Measurements from ENCODE around the gene SOX18. TPM values are rescaled to one million over a fixed set of nuclear protein-coding genes. Genes with fewer than 3 reads are reported as not detected.

SOX18 gene
- total RNA-seq, 1 donor from 2014 or later, result not detected

DNA sequence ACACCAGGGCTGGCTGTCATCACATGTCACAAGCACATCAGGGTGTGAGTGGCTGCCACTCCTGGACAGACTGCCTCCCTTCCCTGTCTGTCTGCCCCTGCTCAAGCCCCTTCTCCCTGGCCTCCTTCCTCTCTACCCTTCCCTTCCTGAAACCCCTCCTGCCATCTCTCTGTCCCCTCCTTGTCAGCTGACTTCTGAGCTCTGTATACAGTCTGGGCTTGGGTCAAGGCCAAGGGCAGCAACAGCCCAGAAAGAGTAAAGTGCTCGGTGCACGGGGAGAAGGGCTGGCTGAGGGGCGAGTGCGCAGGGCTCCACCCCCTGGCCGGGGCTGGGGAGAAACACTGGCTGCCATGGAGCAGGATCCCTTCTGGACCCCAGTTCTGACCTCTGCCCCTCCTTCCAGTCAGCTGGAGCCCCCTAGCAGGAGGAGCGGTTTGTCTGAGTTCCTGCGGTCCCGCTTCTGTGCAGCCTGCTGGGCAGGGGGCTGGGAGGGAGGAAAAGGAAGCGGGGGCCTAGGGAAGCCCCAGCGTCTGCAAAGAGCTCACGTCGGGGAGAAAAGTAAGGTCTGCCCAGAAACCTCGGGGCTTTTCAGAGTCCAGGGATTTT lies 32.8 kb upstream of the SOX18 start:
- Mint-ChIP-seq H3K27ac (no peak overlapping the region), H3K4me3 (peak overlapping the region; percentile 73), H3K9me3 (peaks cover 9% of the 10 kb centered on the region), H3K27me3 (ENCODE audit: insufficient read depth, low read depth) (peaks cover 22% of the 10 kb centered on the region), H3K36me3 (no peaks in the 10 kb centered on the region), H3K4me1 (peaks cover 41% of the 10 kb centered on the region)
- H3K27me3 ChIP-seq, result peaks cover 78% of the 10 kb centered on the region
- H3F3A ChIP-seq (ENCODE audit: low read depth), result peaks cover 55% of the 10 kb centered on the region
- H4K20me1 ChIP-seq (ENCODE audit: low read depth), result peaks cover 19% of the 10 kb centered on the region
- peak; percentile 56 for DNase-seq (ENCODE audit: low spot score)
- no peak overlapping the region for H2AFZ ChIP-seq (replicated peaks)
- peak overlapping the region; percentile 97 for H3K4me2 ChIP-seq
- no peak overlapping the region for H3K9ac ChIP-seq
- no peaks in the 10 kb centered on the region for H3K79me2 ChIP-seq (ENCODE audit: low read depth)
- H3K4me3 ChIP-seq, result no peak overlapping the region
- H3K36me3 ChIP-seq, result no peaks in the 10 kb centered on the region
- H3K9me3 ChIP-seq (ENCODE audit: low read depth), result no peaks in the 10 kb centered on the region
- no peak overlapping the region for H3K27ac ChIP-seq
- TF ChIP-seq, protein P1, sequence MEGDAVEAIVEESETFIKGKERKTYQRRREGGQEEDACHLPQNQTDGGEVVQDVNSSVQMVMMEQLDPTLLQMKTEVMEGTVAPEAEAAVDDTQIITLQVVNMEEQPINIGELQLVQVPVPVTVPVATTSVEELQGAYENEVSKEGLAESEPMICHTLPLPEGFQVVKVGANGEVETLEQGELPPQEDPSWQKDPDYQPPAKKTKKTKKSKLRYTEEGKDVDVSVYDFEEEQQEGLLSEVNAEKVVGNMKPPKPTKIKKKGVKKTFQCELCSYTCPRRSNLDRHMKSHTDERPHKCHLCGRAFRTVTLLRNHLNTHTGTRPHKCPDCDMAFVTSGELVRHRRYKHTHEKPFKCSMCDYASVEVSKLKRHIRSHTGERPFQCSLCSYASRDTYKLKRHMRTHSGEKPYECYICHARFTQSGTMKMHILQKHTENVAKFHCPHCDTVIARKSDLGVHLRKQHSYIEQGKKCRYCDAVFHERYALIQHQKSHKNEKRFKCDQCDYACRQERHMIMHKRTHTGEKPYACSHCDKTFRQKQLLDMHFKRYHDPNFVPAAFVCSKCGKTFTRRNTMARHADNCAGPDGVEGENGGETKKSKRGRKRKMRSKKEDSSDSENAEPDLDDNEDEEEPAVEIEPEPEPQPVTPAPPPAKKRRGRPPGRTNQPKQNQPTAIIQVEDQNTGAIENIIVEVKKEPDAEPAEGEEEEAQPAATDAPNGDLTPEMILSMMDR (IDR thresholded peaks at IDR 0.05), result no peak
- peak; percentile 34 for TF ChIP-seq EZH2phosphoT487 (IDR thresholded peaks at IDR 0.05)
- peak; percentile 48 for TF ChIP-seq EZH2 (IDR thresholded peaks at IDR 0.05)
- H3K4me1 ChIP-seq, result peaks cover 27% of the 10 kb centered on the region

DNA sequence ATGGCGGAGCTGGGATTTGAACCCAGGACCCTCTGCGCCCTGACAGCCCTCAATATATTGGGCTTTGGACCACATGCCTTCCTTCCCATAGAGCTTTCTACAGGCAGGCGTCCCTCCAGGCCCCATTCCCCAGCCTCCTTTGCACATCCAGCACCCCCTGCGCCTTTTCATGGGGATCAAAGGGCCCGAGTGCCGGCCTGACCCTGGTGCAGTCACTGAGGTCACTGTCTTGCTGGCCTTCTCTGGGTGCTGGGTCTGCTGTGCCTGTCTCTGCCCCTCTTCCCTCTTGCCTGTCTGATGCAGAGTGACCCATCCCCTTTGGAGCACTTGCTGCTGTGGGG lies 32.2 kb upstream of the SOX18 start:
- Histone ChIP-seq H3F3A (ENCODE audit: low read depth) (peaks cover 55% of the 10 kb centered on the region), H3K4me3 (no peak overlapping the region), H2AFZ (replicated peaks) (no peak overlapping the region), H3K27me3 (peaks cover 75% of the 10 kb centered on the region), H3K79me2 (ENCODE audit: low read depth) (no peaks in the 10 kb centered on the region), H3K27ac (no peak overlapping the region), H3K9ac (no peak overlapping the region), H3K9me3 (ENCODE audit: low read depth) (no peaks in the 10 kb centered on the region), H4K20me1 (ENCODE audit: low read depth) (peaks cover 19% of the 10 kb centered on the region), H3K36me3 (no peaks in the 10 kb centered on the region), H3K4me1 (peaks cover 27% of the 10 kb centered on the region), H3K4me2 (no peak overlapping the region)
- TF ChIP-seq, protein P1 (IDR thresholded peaks at IDR 0.05), result no peak
- TF ChIP-seq EZH2 (IDR thresholded peaks at IDR 0.05) (no peak), EZH2phosphoT487 (IDR thresholded peaks at IDR 0.05) (no peak)
- peaks cover 41% of the 10 kb centered on the region for H3K4me1 Mint-ChIP-seq
- peaks cover 20% of the 10 kb centered on the region for H3K27me3 Mint-ChIP-seq (ENCODE audit: insufficient read depth, low read depth)
- no peak overlapping the region for H3K27ac Mint-ChIP-seq
- H3K9me3 Mint-ChIP-seq, result peaks cover 6% of the 10 kb centered on the region
- no peaks in the 10 kb centered on the region for H3K36me3 Mint-ChIP-seq
- DNase-seq (ENCODE audit: low spot score), result no peak
- H3K4me3 Mint-ChIP-seq, result peak overlapping the region; percentile 70

DNA sequence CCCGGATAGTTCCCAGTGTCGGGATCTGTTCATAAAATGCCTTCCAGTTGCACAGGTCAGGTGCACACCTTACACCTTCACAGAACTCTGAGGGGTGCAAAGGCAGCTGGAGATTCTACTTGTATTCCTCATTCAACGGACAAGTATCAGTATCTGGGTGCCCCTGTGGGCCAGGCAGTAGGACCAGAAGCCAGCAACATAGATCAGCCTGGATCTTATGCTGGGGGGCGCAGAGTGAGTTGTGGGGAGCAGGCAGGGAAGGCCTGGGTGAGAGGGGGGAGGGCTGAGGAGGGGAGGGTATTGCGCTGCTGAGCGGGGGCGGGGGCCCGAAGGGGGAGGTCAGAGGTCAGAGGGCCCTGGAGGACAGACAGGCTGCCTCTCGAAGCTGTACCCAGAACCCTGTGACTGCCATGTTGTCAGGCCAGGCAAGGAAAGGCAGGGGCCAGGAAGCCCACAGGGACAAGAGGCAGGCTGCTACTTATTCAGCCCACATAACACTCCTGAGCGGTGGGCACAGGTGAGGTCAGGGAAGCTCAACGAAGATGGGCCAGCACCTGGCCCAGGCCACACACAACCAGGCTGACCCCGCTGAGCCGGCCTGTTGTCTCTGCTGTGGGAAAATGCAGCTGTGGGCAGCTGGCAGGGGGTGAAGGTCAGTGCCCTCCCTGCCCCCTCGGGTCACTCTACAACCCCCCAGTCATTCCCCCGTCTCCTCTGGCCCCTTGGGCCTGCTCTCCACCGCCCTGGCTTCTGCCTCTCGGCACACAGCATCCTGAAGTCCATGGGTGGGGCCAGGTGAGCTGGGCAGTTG lies 31.6 kb upstream of the SOX18 start:
- Histone ChIP-seq H3K4me1 (peaks cover 27% of the 10 kb centered on the region), H3K9ac (no peak overlapping the region), H3K4me2 (peak overlapping the region; percentile 96), H3K79me2 (ENCODE audit: low read depth) (no peaks in the 10 kb centered on the region), H3K9me3 (ENCODE audit: low read depth) (no peaks in the 10 kb centered on the region), H4K20me1 (ENCODE audit: low read depth) (peaks cover 19% of the 10 kb centered on the region), H3K27me3 (peaks cover 69% of the 10 kb centered on the region), H3K27ac (no peak overlapping the region), H3F3A (ENCODE audit: low read depth) (peaks cover 55% of the 10 kb centered on the region), H3K4me3 (peak overlapping the region; percentile 77), H2AFZ (replicated peaks) (no peak overlapping the region), H3K36me3 (no peaks in the 10 kb centered on the region)
- DNase-seq (ENCODE audit: low spot score), result no peak
- no peak for TF ChIP-seq EZH2phosphoT487 (IDR thresholded peaks at IDR 0.05)
- Mint-ChIP-seq H3K9me3 (peaks cover 1% of the 10 kb centered on the region), H3K36me3 (no peaks in the 10 kb centered on the region), H3K4me1 (peaks cover 41% of the 10 kb centered on the region), H3K4me3 (peak overlapping the region; percentile 86), H3K27me3 (ENCODE audit: insufficient read depth, low read depth) (peaks cover 16% of the 10 kb centered on the region), H3K27ac (no peak overlapping the region)
